WTC11 (cell line): ENCODE measurements around the gene NCBP3. TPM values are rescaled to one million over a fixed set of nuclear protein-coding genes. Genes with fewer than 3 reads are reported as not detected.

ENCODE experiments used
- ATAC-seq: fragments of 200-7000 bp; cut with Tn5 transposase; 2 replicates; pipeline ENCODE4 v1.10.0; 2021; ENCODE audit warnings: mild to moderate bottlenecking, moderate library complexity
- CTCF ChIA-PET: fragments of 300-600 bp; sonication (Branson Sonifier 250); formaldehyde crosslinking; loops from one replicate; lab custom pipeline; 2021; ENCODE audit warnings: antibody characterized with exemption; lab: Charles Lee
- POLR2A ChIA-PET: fragments of 350-600 bp; sonication (Branson Sonifier 250); formaldehyde crosslinking; loops from one replicate; lab custom pipeline; 2021; ENCODE audit warnings: antibody characterized with exemption; lab: Charles Lee
- DNase-seq: peaks from one replicate; pipeline ENCODE4 v3.0.0; 2021; ENCODE audit warnings: low spot score
- H3K27ac Mint-ChIP-seq: 2 replicates; pipeline ENCODE4 v1.8.0; 2021; ENCODE audit warnings: mixed read lengths
- H3K27me3 Mint-ChIP-seq: 2 replicates; pipeline ENCODE4 v1.8.0; 2021; ENCODE audit warnings: low read depth, mild to moderate bottlenecking, moderate library complexity, mixed read lengths
- H3K36me3 Mint-ChIP-seq: 2 replicates; pipeline ENCODE4 v1.8.0; 2021; ENCODE audit warnings: mixed read lengths
- H3K4me1 Mint-ChIP-seq: 2 replicates; pipeline ENCODE4 v1.8.0; 2022; ENCODE audit warnings: mixed read lengths
- H3K4me3 Mint-ChIP-seq: 2 replicates; pipeline ENCODE4 v1.8.0; 2021; ENCODE audit warnings: mild to moderate bottlenecking, moderate library complexity, mixed read lengths
- H3K9me3 Mint-ChIP-seq: 2 replicates; pipeline ENCODE4 v1.8.0; 2021; ENCODE audit warnings: mixed read lengths
- ATF1 ChIP-seq: sonication (generic); formaldehyde crosslinking; IDR thresholded peaks from 2 replicates; pipeline ENCODE4 v1.8.1; 2023; ENCODE audit warnings: mild to moderate bottlenecking, moderate library complexity, missing genetic modification reagents
- CREM ChIP-seq: sonication (generic); formaldehyde crosslinking; IDR thresholded peaks from 2 replicates; pipeline ENCODE4 v1.8.1; 2022; ENCODE audit warnings: mild to moderate bottlenecking, missing genetic modification reagents, moderate library complexity
- GTF2I ChIP-seq: fragments of 250-450 bp; sonication (Bioruptor Pico); conservative IDR thresholded peaks from 2 replicates; pipeline ENCODE4 v1.4.0; 2021; ENCODE audit warnings: mild to moderate bottlenecking
- ZNF396 ChIP-seq: fragments of 250-450 bp; sonication (Bioruptor Pico); IDR thresholded peaks from 2 replicates; pipeline ENCODE4 v1.8.0; 2021; ENCODE audit warnings: mild to moderate bottlenecking, moderate library complexity, borderline replicate concordance
- total RNA-seq: library from RNA; stranded (reverse); gene quantifications from 3 replicates; pipeline ENCODE4 v1.2.3, GENCODE V29; 2021
- TF ChIP-seq, protein P1 (sequence below): fragments of 250-450 bp; sonication (Bioruptor Pico); IDR thresholded peaks from 2 replicates; pipeline ENCODE4 v2.1.2; 2022; ENCODE audit warnings: mild to moderate bottlenecking, moderate library complexity
- TF ChIP-seq, protein P2 (sequence below): sonication (generic); formaldehyde crosslinking; IDR thresholded peaks from 2 replicates; pipeline ENCODE4 v1.8.0; 2022; ENCODE audit warnings: missing genetic modification reagents
- TF ChIP-seq, protein P3 (sequence below): sonication (generic); formaldehyde crosslinking; IDR thresholded peaks from 2 replicates; pipeline ENCODE4 v1.8.1; 2022; ENCODE audit warnings: mild to moderate bottlenecking, moderate library complexity, missing genetic modification reagents
- TF ChIP-seq, protein P4 (sequence below): sonication (generic); formaldehyde crosslinking; IDR thresholded peaks from 2 replicates; pipeline ENCODE4 v1.8.1; 2023; ENCODE audit warnings: mild to moderate bottlenecking, missing genetic modification reagents, borderline replicate concordance
- TF ChIP-seq, protein P5 (sequence below): fragments of 250-450 bp; sonication (Bioruptor Pico); IDR thresholded peaks from 2 replicates; pipeline ENCODE4 v1.9.0; 2021; ENCODE audit warnings: mild to moderate bottlenecking, borderline replicate concordance

The NCBP3 gene
- total RNA-seq, 1 experiment from 2014 or later: 48.7 TPM

DNA sequence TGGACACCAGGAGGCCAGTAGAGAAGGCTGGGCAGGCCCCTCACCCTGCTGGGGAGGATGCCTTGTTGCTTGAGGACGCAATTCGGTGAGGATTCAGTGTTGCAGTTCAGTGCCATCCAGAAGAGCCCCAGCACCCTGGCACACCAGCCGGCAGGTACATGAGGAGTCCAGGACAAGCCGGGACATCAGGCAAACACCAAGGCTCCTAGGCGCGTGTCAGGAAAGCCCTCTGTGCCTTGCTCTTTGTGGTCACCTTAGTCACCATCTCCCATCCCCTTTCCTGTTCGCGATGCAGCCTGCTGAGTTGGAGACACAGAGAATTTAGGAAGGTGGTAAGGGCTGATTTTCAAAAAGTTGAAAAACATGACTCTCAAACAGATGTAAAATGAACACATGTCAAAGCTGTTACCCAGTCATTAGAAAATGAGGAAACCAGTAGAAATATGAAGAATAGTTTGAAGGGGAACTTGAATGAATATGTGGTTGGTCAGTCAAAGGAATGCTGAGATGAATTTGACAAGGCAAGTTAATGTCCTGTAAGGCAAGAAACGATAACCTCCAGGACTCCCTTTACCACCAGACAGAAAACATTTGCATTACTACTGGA, 2.3 kb upstream of the NCBP3 start:
- Mint-ChIP-seq H3K36me3 (peaks cover 3% of the 10 kb centered on the region), H3K27ac (no peak overlapping the region), H3K4me3 (no peak overlapping the region), H3K9me3 (peaks cover 4% of the 10 kb centered on the region; the same call in 1 of the 2 replicates), H3K27me3 (no peaks in the 10 kb centered on the region; the same call in none of the 2 replicates)
- no peak for DNase-seq
- CTCF ChIA-PET: interaction anchor here (5.5 kb wide), 1 partner anchor 110 kb away, joined by 73 read pairs; no protein-coding TSS in a partner anchor
- TF ChIP-seq, protein P1, sequence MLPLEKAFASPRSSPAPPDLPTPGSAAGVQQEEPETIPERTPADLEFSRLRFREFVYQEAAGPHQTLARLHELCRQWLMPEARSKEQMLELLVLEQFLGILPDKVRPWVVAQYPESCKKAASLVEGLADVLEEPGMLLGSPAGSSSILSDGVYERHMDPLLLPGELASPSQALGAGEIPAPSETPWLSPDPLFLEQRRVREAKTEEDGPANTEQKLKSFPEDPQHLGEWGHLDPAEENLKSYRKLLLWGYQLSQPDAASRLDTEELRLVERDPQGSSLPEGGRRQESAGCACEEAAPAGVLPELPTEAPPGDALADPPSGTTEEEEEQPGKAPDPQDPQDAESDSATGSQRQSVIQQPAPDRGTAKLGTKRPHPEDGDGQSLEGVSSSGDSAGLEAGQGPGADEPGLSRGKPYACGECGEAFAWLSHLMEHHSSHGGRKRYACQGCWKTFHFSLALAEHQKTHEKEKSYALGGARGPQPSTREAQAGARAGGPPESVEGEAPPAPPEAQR (CRISPR knock-in tag): no peak
- TF ChIP-seq ZNF396 (CRISPR knock-in tag) (no peak), GTF2I (CRISPR knock-in tag) (no peak), ATF1 (CRISPR knock-in tag) (no peak), CREM (CRISPR knock-in tag) (no peak)
- TF ChIP-seq, protein P2, sequence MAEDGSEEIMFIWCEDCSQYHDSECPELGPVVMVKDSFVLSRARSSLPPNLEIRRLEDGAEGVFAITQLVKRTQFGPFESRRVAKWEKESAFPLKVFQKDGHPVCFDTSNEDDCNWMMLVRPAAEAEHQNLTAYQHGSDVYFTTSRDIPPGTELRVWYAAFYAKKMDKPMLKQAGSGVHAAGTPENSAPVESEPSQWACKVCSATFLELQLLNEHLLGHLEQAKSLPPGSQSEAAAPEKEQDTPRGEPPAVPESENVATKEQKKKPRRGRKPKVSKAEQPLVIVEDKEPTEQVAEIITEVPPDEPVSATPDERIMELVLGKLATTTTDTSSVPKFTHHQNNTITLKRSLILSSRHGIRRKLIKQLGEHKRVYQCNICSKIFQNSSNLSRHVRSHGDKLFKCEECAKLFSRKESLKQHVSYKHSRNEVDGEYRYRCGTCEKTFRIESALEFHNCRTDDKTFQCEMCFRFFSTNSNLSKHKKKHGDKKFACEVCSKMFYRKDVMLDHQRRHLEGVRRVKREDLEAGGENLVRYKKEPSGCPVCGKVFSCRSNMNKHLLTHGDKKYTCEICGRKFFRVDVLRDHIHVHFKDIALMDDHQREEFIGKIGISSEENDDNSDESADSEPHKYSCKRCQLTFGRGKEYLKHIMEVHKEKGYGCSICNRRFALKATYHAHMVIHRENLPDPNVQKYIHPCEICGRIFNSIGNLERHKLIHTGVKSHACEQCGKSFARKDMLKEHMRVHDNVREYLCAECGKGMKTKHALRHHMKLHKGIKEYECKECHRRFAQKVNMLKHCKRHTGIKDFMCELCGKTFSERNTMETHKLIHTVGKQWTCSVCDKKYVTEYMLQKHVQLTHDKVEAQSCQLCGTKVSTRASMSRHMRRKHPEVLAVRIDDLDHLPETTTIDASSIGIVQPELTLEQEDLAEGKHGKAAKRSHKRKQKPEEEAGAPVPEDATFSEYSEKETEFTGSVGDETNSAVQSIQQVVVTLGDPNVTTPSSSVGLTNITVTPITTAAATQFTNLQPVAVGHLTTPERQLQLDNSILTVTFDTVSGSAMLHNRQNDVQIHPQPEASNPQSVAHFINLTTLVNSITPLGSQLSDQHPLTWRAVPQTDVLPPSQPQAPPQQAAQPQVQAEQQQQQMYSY (CRISPR knock-in tag): no peak
- TF ChIP-seq, protein P3, sequence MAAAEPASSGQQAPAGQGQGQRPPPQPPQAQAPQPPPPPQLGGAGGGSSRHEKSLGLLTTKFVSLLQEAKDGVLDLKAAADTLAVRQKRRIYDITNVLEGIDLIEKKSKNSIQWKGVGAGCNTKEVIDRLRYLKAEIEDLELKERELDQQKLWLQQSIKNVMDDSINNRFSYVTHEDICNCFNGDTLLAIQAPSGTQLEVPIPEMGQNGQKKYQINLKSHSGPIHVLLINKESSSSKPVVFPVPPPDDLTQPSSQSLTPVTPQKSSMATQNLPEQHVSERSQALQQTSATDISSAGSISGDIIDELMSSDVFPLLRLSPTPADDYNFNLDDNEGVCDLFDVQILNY (CRISPR knock-in tag): no peak
- TF ChIP-seq, protein P4, sequence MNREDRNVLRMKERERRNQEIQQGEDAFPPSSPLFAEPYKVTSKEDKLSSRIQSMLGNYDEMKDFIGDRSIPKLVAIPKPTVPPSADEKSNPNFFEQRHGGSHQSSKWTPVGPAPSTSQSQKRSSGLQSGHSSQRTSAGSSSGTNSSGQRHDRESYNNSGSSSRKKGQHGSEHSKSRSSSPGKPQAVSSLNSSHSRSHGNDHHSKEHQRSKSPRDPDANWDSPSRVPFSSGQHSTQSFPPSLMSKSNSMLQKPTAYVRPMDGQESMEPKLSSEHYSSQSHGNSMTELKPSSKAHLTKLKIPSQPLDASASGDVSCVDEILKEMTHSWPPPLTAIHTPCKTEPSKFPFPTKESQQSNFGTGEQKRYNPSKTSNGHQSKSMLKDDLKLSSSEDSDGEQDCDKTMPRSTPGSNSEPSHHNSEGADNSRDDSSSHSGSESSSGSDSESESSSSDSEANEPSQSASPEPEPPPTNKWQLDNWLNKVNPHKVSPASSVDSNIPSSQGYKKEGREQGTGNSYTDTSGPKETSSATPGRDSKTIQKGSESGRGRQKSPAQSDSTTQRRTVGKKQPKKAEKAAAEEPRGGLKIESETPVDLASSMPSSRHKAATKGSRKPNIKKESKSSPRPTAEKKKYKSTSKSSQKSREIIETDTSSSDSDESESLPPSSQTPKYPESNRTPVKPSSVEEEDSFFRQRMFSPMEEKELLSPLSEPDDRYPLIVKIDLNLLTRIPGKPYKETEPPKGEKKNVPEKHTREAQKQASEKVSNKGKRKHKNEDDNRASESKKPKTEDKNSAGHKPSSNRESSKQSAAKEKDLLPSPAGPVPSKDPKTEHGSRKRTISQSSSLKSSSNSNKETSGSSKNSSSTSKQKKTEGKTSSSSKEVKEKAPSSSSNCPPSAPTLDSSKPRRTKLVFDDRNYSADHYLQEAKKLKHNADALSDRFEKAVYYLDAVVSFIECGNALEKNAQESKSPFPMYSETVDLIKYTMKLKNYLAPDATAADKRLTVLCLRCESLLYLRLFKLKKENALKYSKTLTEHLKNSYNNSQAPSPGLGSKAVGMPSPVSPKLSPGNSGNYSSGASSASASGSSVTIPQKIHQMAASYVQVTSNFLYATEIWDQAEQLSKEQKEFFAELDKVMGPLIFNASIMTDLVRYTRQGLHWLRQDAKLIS (CRISPR knock-in tag): no peak
- TF ChIP-seq, protein P5, sequence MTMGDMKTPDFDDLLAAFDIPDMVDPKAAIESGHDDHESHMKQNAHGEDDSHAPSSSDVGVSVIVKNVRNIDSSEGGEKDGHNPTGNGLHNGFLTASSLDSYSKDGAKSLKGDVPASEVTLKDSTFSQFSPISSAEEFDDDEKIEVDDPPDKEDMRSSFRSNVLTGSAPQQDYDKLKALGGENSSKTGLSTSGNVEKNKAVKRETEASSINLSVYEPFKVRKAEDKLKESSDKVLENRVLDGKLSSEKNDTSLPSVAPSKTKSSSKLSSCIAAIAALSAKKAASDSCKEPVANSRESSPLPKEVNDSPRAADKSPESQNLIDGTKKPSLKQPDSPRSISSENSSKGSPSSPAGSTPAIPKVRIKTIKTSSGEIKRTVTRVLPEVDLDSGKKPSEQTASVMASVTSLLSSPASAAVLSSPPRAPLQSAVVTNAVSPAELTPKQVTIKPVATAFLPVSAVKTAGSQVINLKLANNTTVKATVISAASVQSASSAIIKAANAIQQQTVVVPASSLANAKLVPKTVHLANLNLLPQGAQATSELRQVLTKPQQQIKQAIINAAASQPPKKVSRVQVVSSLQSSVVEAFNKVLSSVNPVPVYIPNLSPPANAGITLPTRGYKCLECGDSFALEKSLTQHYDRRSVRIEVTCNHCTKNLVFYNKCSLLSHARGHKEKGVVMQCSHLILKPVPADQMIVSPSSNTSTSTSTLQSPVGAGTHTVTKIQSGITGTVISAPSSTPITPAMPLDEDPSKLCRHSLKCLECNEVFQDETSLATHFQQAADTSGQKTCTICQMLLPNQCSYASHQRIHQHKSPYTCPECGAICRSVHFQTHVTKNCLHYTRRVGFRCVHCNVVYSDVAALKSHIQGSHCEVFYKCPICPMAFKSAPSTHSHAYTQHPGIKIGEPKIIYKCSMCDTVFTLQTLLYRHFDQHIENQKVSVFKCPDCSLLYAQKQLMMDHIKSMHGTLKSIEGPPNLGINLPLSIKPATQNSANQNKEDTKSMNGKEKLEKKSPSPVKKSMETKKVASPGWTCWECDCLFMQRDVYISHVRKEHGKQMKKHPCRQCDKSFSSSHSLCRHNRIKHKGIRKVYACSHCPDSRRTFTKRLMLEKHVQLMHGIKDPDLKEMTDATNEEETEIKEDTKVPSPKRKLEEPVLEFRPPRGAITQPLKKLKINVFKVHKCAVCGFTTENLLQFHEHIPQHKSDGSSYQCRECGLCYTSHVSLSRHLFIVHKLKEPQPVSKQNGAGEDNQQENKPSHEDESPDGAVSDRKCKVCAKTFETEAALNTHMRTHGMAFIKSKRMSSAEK (CRISPR knock-in tag): no peak
- TF ChIP-seq, all 79 proteins: peak for 0
- POLR2A ChIA-PET: no interaction called here
- peaks cover 18% of the 10 kb centered on the region for H3K4me1 Mint-ChIP-seq
- no peak for ATAC-seq
